Measurements from ENCODE around the gene THY1.

DNA sequence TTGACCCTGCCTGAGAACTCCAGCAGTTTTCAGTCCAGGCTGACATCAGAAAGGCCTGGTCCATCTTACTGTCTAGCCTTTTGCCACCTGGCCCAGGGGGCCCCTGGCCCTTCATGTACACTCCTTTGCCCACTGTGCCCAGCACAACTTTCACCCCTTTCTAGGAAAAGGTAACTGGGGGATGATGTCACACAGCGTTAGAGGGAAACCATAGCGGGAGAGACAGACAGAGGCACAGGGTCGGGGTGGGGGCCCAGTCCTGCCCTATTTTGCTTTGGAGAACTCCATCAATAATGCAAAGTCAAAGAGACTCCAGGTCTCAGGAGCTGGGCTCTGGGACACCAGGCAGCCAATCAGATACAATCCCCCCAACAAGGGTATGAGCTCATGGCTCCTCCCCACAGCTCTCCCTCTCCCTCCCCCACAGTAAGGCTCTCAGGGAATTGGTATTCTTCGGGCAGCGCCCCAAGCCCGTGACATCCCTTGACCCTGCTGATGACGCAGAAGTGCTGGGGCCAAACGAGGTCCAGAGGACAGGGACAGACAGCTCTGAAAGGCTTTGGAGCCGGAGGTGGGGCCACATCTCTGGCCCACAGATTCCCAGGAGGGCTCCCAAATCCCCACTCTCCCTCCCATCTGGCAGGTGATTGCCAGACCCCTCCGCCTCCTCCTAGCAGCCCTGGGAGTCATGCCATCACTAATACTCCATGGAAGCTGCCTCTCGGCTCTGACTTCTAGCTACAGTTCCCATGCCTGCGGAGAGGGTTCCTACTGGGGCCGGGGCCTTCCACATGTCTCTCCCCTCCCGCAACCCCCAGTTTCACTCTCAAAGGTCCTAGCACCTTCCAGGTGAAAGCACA, 47.4 kb downstream of the THY1 start:
- TF ChIP-seq TAF1 (IDR thresholded peaks at IDR 0.05; ENCODE audit: low read depth) (no peak), YY1 (IDR thresholded peaks at IDR 0.05; ENCODE audit: low read depth) (no peak), CREB1 (IDR thresholded peaks at IDR 0.05; ENCODE audit: low read depth) (no peak), EP300 (IDR thresholded peaks at IDR 0.05; ENCODE audit: borderline replicate concordance) (no peak), CEBPB (IDR thresholded peaks at IDR 0.05) (no peak), FOXM1 (IDR thresholded peaks at IDR 0.05; ENCODE audit: borderline replicate concordance, low read depth) (no peak), TCF12 (IDR thresholded peaks at IDR 0.05; ENCODE audit: low read depth) (no peak), TEAD4 (IDR thresholded peaks at IDR 0.05) (no peak), NFIC (IDR thresholded peaks at IDR 0.05) (no peak), ZBTB7A (IDR thresholded peaks at IDR 0.05; ENCODE audit: low read depth) (no peak), RAD21 (IDR thresholded peaks at IDR 0.05; ENCODE audit: low read depth) (no peak)
- TF ChIP-seq, protein P1, sequence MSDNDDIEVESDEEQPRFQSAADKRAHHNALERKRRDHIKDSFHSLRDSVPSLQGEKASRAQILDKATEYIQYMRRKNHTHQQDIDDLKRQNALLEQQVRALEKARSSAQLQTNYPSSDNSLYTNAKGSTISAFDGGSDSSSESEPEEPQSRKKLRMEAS (IDR thresholded peaks at IDR 0.05), result no peak
- TF ChIP-seq, protein P2, sequence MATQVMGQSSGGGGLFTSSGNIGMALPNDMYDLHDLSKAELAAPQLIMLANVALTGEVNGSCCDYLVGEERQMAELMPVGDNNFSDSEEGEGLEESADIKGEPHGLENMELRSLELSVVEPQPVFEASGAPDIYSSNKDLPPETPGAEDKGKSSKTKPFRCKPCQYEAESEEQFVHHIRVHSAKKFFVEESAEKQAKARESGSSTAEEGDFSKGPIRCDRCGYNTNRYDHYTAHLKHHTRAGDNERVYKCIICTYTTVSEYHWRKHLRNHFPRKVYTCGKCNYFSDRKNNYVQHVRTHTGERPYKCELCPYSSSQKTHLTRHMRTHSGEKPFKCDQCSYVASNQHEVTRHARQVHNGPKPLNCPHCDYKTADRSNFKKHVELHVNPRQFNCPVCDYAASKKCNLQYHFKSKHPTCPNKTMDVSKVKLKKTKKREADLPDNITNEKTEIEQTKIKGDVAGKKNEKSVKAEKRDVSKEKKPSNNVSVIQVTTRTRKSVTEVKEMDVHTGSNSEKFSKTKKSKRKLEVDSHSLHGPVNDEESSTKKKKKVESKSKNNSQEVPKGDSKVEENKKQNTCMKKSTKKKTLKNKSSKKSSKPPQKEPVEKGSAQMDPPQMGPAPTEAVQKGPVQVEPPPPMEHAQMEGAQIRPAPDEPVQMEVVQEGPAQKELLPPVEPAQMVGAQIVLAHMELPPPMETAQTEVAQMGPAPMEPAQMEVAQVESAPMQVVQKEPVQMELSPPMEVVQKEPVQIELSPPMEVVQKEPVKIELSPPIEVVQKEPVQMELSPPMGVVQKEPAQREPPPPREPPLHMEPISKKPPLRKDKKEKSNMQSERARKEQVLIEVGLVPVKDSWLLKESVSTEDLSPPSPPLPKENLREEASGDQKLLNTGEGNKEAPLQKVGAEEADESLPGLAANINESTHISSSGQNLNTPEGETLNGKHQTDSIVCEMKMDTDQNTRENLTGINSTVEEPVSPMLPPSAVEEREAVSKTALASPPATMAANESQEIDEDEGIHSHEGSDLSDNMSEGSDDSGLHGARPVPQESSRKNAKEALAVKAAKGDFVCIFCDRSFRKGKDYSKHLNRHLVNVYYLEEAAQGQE (IDR thresholded peaks at IDR 0.05; ENCODE audit: low read depth), result no peak
- TF ChIP-seq, protein P3, sequence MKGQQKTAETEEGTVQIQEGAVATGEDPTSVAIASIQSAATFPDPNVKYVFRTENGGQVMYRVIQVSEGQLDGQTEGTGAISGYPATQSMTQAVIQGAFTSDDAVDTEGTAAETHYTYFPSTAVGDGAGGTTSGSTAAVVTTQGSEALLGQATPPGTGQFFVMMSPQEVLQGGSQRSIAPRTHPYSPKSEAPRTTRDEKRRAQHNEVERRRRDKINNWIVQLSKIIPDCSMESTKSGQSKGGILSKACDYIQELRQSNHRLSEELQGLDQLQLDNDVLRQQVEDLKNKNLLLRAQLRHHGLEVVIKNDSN (IDR thresholded peaks at IDR 0.05), result no peak
